HG03097 (cell line): ENCODE measurements around the gene APOL1.
"Not testable (repeated sequence)": the region's sequence is repeated elsewhere in the genome, so short reads cannot be mapped to it uniquely, and the experiment has no call there.

ENCODE experiments used
- ATAC-seq: cut with Tn5 transposase; IDR thresholded peaks from one replicate; pipeline ENCODE4 v1.9.1; 2021; ENCODE audit not compliant: unreplicated experiment, low FRiP score

Gene APOL1

DNA sequence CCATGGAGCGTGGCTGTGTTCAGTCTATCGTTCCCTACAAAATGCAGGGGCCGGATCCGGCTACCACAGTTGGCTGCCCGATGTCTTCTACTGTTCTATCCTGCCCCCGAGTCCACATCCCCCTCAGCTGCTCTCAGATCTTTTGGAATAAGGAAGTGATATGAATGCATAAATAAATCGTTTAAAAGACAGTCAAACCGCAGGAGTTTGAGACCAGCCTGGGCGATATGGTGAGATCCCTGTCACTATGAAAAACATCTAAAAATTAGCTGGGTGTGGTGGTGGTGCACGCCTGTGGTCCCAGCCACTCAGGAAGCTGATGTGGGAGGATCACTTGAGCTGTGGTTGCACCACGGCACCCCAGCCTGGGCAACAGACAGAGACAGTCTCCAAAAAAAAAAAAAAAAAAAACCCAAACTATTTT is 37.0 kb downstream of the APOL1 start:
- ATAC-seq = not testable (repeated sequence)

DNA sequence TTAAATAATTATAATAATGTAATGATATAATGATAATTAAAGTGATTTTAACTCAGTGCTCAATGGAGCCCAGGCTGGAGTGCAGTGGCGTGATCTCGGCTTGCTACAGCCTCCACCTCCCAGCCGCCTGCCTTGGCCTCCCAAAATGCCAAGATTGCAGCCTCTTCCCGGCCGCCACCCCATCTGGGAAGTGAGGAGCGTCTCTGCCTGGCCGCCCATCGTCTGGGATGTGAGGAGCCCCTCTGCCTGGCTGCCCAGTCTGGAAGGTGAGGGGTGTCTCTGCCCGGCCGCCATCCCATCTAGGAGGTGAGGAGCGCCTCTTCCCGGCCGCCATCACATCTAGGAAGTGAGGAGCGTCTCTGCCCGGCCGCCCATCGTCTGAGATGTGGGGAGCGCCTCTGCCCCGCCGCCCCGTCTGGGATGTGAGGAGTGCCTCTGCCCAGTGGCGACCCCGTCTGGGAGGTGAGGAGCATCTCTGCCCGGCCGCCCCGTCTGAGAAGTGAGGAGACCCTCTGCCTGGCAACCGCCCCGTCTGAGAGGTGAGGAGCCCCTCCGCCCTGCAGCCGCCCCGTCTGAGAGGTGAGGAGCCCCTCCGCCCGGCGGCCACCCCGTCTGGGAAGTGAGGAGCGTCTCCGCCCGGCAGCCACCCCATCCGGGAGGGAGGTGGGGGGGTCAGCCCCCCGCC is 37.6 kb downstream of the APOL1 start:
- ATAC-seq = not testable (repeated sequence)

DNA sequence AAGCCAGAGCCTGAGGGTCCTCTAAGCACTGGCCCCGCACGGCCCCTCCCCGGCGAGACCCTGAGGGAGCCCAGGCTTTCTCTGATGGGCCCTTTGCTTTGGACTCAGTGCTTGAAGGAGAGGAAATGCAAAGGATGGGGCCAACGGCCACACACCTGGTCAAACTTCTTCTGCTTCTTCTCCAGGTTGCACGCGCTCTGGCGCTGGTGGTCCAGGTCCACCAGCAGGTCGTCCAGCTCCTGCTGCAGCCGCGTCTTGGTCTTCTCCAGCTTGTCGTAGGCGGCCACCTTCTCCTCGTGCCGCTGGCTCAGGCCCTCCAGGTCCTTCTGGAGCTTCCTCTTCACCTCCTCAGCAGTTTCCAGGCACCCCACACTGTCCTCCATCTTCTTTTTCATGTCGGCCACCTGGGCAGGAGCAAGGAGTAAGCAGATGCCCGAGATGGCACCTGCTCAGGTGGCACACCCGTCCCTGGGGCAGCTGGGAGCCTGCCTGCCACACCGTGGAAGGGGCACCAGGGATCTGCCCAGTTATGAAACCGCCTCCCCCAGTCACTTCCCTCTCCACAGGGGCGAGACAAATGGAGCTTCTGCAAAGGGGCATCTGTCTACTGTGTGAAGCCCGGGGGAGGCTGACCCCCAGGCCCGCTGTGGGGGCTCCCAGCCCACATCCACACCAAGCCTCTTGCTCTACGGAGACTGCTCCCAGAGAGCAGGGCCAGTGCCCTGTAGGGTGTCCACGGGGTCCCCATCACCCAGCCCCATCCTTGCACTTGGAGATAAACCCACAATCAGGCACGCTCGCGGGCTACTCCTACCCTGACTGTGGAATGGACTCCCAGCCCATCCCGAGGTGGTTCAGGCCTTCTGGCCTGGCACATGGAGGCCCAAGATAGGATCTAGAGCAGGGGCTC is 39.2 kb downstream of the APOL1 start:
- ATAC-seq = no peak

- ATAC-seq = no peak
These were observed 40.0 kb downstream of the APOL1 start for GRCh38 chr22:36292823-36293530.

DNA sequence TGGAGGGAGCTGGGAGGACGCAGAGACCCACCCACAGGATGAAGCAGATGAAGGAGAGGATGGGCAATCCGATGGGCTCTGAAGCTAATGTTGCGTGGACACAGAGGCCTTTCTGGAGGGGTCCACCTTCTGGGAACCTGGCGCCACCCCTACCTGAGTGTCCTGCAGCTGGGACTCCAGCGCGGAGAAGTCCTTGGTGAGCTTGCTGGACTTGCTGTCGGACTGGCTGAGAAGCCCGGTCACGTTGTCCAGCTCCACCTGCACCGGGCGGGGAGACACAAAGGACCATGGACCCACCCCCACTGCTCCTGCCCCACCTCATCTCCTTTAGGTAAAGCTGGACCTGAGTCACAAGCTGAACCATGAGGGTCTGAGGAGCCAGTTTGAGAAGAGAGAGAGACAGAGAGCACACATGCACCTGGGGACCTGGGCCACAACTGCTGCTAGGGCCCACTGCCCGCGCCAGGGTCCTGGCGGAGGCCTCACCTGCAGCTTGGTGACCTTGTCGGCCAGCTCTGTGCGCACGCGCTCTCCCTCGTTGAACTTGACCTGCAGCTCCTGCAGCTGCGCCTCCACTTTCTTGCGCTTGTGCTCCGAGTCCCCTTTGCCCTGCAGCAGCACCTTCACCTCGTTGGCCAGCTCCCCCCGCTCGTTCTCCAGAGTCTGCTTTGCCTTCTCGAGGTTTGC is 40.8 kb downstream of the APOL1 start:
- ATAC-seq = no peak

- ATAC-seq = no peak
These were observed 41.3 kb downstream of the APOL1 start for GRCh38 chr22:36294293-36294620.

DNA sequence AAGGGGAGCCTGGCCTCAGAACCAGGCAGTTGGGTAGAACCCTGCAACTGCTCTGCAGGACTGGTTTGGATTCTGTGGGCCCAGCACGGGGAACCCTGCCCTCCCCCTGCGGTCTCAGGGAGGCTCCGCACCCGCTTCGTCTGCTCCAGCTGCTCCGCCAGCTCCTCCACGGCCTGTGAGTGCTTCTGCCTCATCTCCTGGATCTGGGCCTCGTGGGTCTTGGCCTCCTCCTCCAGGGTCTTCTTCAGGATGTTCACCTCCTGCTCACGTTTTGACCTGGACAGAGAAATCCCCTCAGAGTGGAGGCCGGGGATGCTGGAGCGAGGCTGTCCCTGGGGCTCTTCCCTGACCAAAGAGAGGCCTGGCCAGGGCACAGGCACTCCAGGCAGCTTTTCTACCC is 41.9 kb downstream of the APOL1 start:
- no peak for ATAC-seq

DNA sequence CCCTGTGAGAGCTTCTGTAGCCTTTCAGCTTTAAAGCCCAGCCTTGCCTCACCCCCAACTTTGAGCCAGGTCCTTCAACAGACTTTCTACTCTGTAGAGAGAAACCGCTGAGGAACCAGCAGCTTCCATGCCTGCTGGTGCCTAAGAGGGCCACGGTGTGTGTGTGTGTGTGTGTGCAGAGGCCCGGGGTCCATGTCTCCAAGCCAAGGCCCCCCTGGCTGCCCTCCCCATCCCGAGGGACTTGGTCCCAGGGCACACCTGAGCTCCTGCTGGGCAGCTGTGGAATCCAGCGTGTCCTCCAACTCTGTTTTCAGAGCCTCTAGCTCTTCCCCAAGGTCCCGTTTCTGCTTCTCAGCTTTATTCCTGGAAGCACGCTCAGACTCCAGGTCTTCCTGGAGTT is 42.3 kb downstream of the APOL1 start:
- no peak for ATAC-seq

- ATAC-seq = no peak
These were observed 43.8 kb downstream of the APOL1 start for GRCh38 chr22:36296690-36297089.

DNA sequence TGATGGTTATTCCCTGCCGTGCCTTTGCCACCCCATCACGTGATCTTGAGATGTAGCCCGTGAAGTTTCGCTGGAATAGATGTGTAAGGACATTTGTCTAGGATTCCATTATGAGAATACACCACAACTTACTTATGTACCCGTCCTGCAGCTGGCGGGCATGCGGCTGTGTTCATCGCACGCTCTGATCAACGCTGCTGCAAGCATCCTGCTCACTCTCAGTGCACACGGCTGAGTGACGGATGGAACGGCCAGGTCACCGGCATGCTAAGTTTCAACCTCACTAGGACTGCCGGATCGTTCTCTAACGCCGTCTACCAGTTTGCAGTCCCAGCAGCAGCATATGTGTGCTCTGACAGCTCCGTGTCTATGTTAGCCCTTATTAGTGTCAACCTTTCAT is 44.6 kb downstream of the APOL1 start:
- no peak for ATAC-seq

- no peak for ATAC-seq
These were observed 45.2 kb downstream of the APOL1 start for GRCh38 chr22:36298118-36298517.

GRCh38 chr22:36298601-36299000 is 45.7 kb downstream of the APOL1 start:
- ATAC-seq = no peak

GRCh38 chr22:36299295-36299694 is 46.4 kb downstream of the APOL1 start:
- no peak for ATAC-seq

DNA sequence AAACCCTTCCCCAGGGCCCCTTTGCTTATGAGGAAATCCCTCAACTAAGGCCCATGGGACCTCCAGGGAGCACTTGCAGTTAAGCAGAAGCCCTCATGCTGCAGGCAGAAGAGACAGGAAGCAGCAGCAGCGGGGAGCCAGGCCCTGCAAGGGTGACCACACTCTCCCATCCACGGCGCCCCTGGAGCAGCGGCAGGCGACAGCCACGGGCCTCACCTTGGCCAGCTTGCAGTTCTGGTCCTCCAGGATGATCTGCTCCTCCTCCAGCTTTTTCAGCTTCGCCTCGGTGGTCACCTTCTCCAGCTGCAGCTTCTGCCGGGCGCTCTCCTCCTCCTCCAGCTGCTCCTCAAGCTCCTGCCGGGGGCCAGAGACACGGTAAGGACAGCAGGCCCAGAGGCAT is 47.0 kb downstream of the APOL1 start:
- no peak for ATAC-seq

DNA sequence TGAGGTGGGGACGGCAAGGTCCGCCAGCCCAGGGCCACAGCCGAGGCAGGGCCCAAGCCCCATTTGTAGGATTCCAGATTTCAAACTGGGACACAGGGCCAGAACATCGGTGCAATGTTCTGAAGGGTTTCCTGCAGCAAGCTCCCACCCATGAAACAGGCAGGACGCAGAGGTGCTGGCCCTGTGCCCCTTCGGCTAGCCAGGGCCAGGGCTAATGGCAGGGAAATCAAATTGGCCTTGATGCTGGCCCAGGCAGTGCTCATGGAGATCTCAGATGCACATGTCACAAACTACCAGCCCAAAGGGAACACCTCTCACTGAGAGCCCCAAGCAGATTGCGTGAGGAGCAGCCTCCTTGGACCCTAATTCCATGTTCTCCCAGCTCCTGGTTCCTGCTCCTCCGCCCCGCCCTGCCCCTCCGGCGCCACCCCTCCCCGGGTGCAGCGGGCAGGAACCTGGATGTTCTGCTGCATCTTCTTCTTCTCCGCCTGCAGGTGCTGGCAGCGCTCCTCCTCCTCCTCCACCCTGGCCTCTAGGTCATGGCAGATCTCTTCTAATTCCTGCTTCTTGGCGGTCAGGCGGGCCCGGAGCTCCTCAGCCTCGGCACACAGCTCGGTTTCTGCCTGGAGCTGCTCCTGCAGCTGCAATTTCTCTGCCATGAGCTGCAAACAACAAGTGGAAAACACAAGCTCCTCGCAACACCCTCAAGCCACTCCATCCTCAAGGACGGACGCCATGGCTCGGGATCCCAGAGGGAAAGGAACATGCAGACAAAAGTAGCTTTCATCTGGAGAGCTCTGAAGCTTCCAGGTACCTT is 47.7 kb downstream of the APOL1 start:
- no peak for ATAC-seq

DNA sequence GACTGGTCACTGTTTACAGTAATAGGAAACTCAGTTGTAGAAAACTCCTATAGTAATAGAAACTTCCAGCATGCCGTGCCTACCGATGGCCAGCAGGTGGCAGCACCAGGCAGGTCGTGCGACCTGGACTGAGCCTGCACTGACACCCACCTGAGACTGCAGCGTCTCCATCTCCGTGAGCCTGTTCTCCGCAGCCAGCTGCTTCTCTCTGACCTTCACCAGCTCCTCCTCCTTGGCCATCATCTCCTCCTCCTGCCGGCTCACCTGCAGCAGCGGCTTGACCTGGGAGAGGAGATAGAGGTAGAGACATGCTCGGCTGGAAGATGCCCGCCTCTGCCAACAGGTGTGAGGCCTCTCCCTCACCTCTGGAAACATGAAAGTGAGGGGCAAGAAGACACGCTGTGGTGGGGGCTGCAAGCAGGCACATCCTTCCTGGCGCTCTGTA is 48.5 kb downstream of the APOL1 start:
- ATAC-seq = no peak

DNA sequence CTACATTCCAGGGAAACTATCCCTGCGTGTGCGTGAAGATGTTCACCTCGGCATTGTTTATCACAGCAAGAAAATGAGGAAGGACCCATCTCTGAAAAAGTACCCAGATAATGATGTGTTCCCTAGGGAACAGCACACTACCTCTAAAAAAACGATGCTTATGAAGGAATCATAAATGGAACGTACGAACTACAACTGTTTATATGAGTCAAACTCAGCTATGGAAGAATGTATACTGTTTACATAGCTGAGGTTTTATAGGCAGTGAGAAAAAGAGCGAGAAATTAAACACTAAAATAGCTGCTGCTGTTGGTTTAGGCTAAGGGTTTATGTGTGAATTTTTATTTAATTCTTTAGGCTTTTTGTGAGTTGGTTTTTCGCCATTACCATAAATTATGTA is 48.9 kb downstream of the APOL1 start:
- ATAC-seq = no peak

GRCh38 chr22:36302439-36303114 is 49.6 kb downstream of the APOL1 start:
- no peak for ATAC-seq

DNA sequence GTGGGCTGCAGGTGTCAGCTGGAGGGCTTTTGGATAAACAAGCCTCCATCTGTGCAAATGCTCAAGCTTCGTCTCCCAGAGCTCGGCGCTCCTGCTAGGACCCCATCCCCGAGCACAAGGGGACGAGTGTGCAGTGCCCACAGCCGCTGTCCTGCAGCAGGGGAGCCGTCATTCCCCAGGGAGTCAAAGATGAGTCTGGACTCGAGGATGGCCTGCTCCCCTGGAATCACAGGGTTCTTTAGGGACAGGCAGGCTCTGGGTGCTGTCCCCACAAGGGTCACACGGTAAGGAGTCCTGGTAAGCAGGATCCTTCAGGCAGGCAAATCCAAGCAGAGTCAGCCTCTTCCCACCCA is 50.2 kb downstream of the APOL1 start:
- ATAC-seq = no peak

- no peak for ATAC-seq
These were observed 50.9 kb downstream of the APOL1 start for GRCh38 chr22:36303874-36304273.
